Duodenal mucosa (tissue), 2 donors: ENCODE measurements around the gene ANKRD18B.
"Not testable (repeated sequence)": the region's sequence is repeated elsewhere in the genome, so short reads cannot be mapped to it uniquely, and the experiment has no call there.

Experiments
- H3K27ac ChIP-seq: one replicate; pipeline ENCODE4 v1.7.0; 2013; ENCODE audit warnings: low read depth, low read length
- H3K27me3 ChIP-seq, 2 donors: one replicate each; pipeline ENCODE4 v1.7.0; 2013; ENCODE audit warnings: low read length in 2 of 2, control low read depth in 1 of 2; ENCODE audit not compliant: insufficient read depth in 2 of 2, control insufficient read depth in 1 of 2
- H3K36me3 ChIP-seq, 2 donors: one replicate each; pipeline ENCODE4 v1.7.0; 2013; ENCODE audit warnings: low read length in 2 of 2, control low read depth in 1 of 2; ENCODE audit not compliant: insufficient read depth in 2 of 2, control insufficient read depth in 1 of 2
- H3K4me1 ChIP-seq, 2 donors: one replicate each; pipeline ENCODE4 v1.7.0; 2013; ENCODE audit warnings: low read length in 2 of 2, control low read depth in 1 of 2; ENCODE audit not compliant: insufficient read depth in 2 of 2, control insufficient read depth in 1 of 2
- H3K4me3 ChIP-seq, 2 donors: one replicate each; pipeline ENCODE4 v1.7.0; 2013; ENCODE audit warnings: low read length in 2 of 2, low read depth in 1 of 2
- H3K9ac ChIP-seq, 2 donors: one replicate each; pipeline ENCODE4 v1.7.0; 2013; ENCODE audit warnings: low read length in 2 of 2, low read depth in 1 of 2
- H3K9me3 ChIP-seq, 2 donors: one replicate each; pipeline ENCODE4 v1.7.0; 2013; ENCODE audit warnings: low read length in 2 of 2, control low read depth in 1 of 2; ENCODE audit not compliant: control insufficient read depth in 1 of 2

ANKRD18B gene

GRCh38 chr9:33523397-33524305, at the start of gene ANKRD18B:
Gene ANKRD18B (plus strand): TSS chr9:33524251. CDS start chr9:33524490, 239 bp downstream.
- H3K4me1 ChIP-seq, H3K27ac ChIP-seq, H3K9me3 ChIP-seq, H3K9ac ChIP-seq, H3K36me3 ChIP-seq: not testable (repeated sequence)
- peak within 1 kb of the TSS in 1 of 2 donors; percentile 10 for H3K4me3 ChIP-seq
- H3K27me3 ChIP-seq = peaks cover 9 to 18% of the 10 kb centered on the region in 2 donors

DNA sequence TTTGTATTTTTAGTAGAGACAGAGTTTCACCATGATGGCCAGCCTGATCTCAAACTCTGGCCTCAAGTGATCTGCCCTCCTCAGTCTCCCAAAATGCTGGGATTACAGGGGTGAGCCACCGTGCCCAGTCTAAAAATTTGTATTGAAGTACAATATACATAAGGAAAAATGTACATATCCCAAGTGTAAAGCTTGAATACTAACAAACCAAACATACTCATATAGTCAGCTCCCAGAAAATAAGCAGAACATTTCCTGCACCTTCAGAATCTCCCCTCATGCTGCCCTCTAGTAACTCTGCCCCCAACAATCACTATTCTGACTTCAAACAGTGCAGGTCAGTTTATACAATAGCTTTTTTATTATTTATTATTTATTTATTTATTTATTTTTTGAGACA, 48.7 kb upstream of the ANKRD18B start:
- Histone ChIP-seq H3K4me1 (peaks cover 19 to 22% of the 10 kb centered on the region in 2 donors), H3K36me3 (peaks cover 7 to 14% of the 10 kb centered on the region in 2 donors), H3K27ac (no peak overlapping the region), H3K27me3 (no peaks in the 10 kb centered on the region), H3K4me3 (no peak overlapping the region), H3K9ac (no peak overlapping the region), H3K9me3 (no peaks in the 10 kb centered on the region)

DNA sequence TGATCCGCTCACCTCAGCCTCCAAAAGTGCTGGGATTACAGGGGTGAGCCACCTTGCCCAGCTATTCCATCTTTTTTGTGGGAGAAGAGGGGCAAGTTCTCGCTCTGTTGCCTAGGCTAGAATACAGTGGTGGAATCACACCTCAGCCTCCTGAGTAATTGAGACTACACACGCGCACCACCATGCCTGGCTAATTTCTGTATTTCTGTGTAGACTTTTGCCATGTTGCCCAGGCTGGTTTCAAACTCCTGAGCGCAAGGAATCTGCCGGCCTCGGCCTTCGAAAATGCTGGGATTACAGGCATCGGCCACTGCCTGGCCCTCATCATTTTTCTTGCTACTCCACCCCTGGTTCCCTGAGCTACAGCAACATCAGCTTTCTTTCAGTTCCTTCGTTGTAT, 47.5 kb upstream of the ANKRD18B start:
- Histone ChIP-seq H3K9me3 (no peaks in the 10 kb centered on the region), H3K27ac (no peak overlapping the region), H3K4me3 (no peak overlapping the region), H3K36me3 (peaks cover 4 to 10% of the 10 kb centered on the region in 2 donors), H3K27me3 (no peaks in the 10 kb centered on the region), H3K9ac (no peak overlapping the region), H3K4me1 (peaks cover 19 to 22% of the 10 kb centered on the region in 2 donors)

- Histone ChIP-seq H3K36me3 (no peaks in the 10 kb centered on the region), H3K9ac (no peak overlapping the region), H3K4me1 (no peaks in the 10 kb centered on the region), H3K4me3 (no peak overlapping the region), H3K27ac (no peak overlapping the region), H3K9me3 (no peaks in the 10 kb centered on the region), H3K27me3 (no peaks in the 10 kb centered on the region)
Observed at GRCh38 chr9:33480106-33480505, 43.9 kb upstream of the ANKRD18B start.

DNA sequence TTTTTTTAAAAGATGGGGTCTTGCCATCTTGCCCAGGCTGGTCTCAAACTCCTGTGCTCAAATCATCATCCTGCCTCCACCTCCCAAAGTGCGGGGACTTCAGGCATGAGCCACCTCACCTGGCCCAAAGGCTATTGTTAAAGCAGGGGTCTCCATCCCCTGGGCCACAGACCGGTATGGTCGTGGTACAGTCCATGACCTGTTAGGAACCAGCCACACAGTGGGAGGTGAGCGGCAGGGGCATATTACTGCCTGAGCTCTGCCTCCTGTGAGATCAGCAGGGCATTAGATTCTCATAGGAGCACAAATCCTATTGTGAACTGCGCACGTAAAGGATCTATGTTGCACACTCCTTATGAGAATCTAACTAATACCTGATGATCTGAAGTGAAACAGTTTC, 43.1 kb upstream of the ANKRD18B start:
- Histone ChIP-seq H3K9me3 (no peaks in the 10 kb centered on the region), H3K27me3 (no peaks in the 10 kb centered on the region), H3K4me3 (no peak overlapping the region), H3K4me1 (no peaks in the 10 kb centered on the region), H3K27ac (no peak overlapping the region), H3K36me3 (no peaks in the 10 kb centered on the region), H3K9ac (no peak overlapping the region)

DNA sequence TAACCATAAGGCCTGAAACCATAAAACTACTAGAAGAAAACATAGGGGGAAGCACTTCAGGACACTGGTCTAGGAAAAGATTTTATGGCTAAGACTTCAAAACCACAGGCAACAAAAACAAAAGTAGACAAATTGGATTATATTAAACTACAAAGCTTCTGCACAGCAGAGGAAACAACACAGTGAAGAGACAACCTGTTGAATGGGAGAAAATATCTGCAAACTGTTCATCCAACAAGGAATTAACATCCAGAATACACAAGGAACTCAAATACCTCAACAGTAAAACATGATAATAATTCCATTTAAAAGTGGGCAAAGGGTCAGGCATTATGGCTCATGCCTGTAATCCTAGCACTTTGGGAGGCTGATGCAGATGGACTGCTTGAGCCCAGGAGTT, 38.7 kb upstream of the ANKRD18B start:
- not testable (repeated sequence) for H3K36me3 ChIP-seq, H3K27ac ChIP-seq, H3K9me3 ChIP-seq, H3K9ac ChIP-seq, H3K4me3 ChIP-seq, H3K27me3 ChIP-seq, H3K4me1 ChIP-seq

DNA sequence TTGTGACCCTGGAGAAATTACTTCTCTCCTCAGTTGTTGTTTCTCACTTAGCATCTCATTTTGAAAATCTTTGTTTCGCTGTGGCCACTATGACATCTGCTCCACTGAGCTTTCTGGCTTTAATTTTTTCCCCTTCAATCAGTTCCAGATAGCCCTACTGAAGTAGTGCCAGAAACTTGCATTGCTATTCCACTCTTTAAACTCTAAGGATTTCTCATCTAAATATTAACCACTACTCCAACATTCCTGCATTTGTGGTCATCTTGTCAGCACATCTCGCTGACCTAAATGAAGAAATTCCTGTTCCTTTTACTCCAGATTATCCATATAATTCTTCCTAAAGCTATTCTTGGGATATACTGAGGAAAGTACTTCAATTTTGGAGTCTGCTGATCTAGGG, 35.0 kb upstream of the ANKRD18B start:
- Histone ChIP-seq H3K4me1 (no peaks in the 10 kb centered on the region), H3K36me3 (no peaks in the 10 kb centered on the region), H3K27me3 (no peaks in the 10 kb centered on the region), H3K4me3 (no peak overlapping the region), H3K27ac (no peak overlapping the region), H3K9me3 (no peaks in the 10 kb centered on the region), H3K9ac (no peak overlapping the region)

DNA sequence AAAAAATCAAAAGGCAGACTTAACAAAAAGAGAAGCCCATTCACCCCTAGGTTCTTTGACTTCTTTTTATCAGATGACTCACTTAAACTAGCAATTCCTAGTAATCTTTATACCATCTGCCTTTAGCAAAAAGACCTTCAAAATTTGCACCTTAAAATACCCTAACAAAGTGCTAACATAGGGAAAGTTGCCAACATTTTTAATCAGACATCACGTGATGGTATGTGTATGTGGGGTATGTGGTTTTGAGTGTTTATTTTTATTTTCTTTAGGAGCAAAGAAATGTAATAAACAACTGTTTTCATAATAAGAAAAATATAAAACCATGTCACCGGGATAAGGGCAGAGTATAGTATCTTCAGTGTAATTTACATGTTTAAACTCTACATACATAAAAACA, 30.2 kb upstream of the ANKRD18B start:
- not testable (repeated sequence) for H3K27ac ChIP-seq, H3K27me3 ChIP-seq, H3K9ac ChIP-seq, H3K9me3 ChIP-seq, H3K4me1 ChIP-seq, H3K4me3 ChIP-seq, H3K36me3 ChIP-seq

DNA sequence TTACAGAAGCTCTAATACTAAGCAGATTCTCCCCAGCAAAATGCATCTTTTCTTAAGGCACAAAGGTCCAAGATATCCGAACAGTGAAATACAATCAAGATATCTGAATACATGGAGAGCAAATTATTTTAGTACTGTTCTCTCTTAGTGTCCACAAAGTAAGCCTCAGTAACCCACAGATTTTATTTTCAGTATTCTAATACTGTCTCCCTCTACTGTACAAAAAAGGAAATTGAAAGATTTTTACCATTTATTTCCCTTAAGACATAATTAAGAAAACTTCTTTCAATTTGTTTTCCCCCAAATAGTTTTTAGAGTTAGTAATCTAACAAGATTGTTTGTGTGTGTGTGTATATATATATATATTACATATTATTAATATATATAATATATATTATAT, 25.7 kb upstream of the ANKRD18B start:
- no peaks in the 10 kb centered on the region for H3K4me1 ChIP-seq
- no peak overlapping the region for H3K27ac ChIP-seq
- H3K4me3 ChIP-seq = no peak overlapping the region
- H3K9ac ChIP-seq = no peak overlapping the region
- no peaks in the 10 kb centered on the region for H3K36me3 ChIP-seq
- H3K27me3 ChIP-seq = no peaks in the 10 kb centered on the region
- H3K9me3 ChIP-seq = no peaks in the 10 kb centered on the region

GRCh38 chr9:33506626-33507370, 17.3 kb upstream of the ANKRD18B start:
- no peaks in the 10 kb centered on the region for H3K4me1 ChIP-seq
- no peaks in the 10 kb centered on the region for H3K27me3 ChIP-seq
- H3K4me3 ChIP-seq = no peak overlapping the region
- no peak overlapping the region for H3K9ac ChIP-seq
- no peaks in the 10 kb centered on the region for H3K36me3 ChIP-seq
- H3K27ac ChIP-seq = no peak overlapping the region
- no peaks in the 10 kb centered on the region for H3K9me3 ChIP-seq
